ENCODE results near the gene SBNO2. TPM values are rescaled to one million over a fixed set of nuclear protein-coding genes. Genes with fewer than 3 reads are reported as not detected.

Gene SBNO2
- total RNA-seq, 1 donor from 2014 or later = 46.4 TPM

- no peaks in the 10 kb centered on the region for H3K9me3 Mint-ChIP-seq (ENCODE audit: unreplicated experiment)
- peaks cover 11% of the 10 kb centered on the region for H3K36me3 Mint-ChIP-seq (ENCODE audit: low read depth, unreplicated experiment)
- peaks cover 19% of the 10 kb centered on the region for H3K27me3 Mint-ChIP-seq (ENCODE audit: unreplicated experiment)
- peak overlapping the region; percentile 95 for H3K4me3 Mint-ChIP-seq (ENCODE audit: unreplicated experiment)
- no peak for TF ChIP-seq CTCF (IDR thresholded peaks at IDR 0.05; ENCODE audit: unreplicated experiment)
- peaks cover 15% of the 10 kb centered on the region for H3K4me1 Mint-ChIP-seq (ENCODE audit: unreplicated experiment)
- peak overlapping the region; percentile 90 for H3K27ac Mint-ChIP-seq (ENCODE audit: unreplicated experiment)
- DNase-seq (ENCODE audit: low spot score) = peak; percentile 42
Observed at GRCh38 chr19:1173159-1173844, 766 bp downstream of the SBNO2 start.

GRCh38 chr19:1172353-1173158 is 1.5 kb downstream of the SBNO2 start:
- Mint-ChIP-seq H3K27ac (ENCODE audit: unreplicated experiment) (peak overlapping the region; percentile 78), H3K27me3 (ENCODE audit: unreplicated experiment) (peaks cover 19% of the 10 kb centered on the region), H3K36me3 (ENCODE audit: low read depth, unreplicated experiment) (peaks cover 11% of the 10 kb centered on the region)

GRCh38 chr19:1171755-1172352 is 2.2 kb downstream of the SBNO2 start:
- Mint-ChIP-seq H3K9me3 (ENCODE audit: unreplicated experiment) (no peaks in the 10 kb centered on the region), H3K36me3 (ENCODE audit: low read depth, unreplicated experiment) (peaks cover 11% of the 10 kb centered on the region), H3K27ac (ENCODE audit: unreplicated experiment) (peak overlapping the region; percentile 78), H3K4me1 (ENCODE audit: unreplicated experiment) (peaks cover 15% of the 10 kb centered on the region), H3K4me3 (ENCODE audit: unreplicated experiment) (peak overlapping the region; percentile 80), H3K27me3 (ENCODE audit: unreplicated experiment) (peaks cover 19% of the 10 kb centered on the region)
- DNase-seq (ENCODE audit: low spot score) = no peak
- no peak for TF ChIP-seq CTCF (IDR thresholded peaks at IDR 0.05; ENCODE audit: unreplicated experiment)

More at GRCh38 chr19:1172353-1173158, 1.5 kb downstream of the SBNO2 start:
- TF ChIP-seq CTCF (IDR thresholded peaks at IDR 0.05; ENCODE audit: unreplicated experiment) = no peak
- peak; percentile 41 for DNase-seq (ENCODE audit: low spot score)
- Mint-ChIP-seq H3K4me1 (ENCODE audit: unreplicated experiment) (peaks cover 15% of the 10 kb centered on the region), H3K9me3 (ENCODE audit: unreplicated experiment) (no peaks in the 10 kb centered on the region), H3K4me3 (ENCODE audit: unreplicated experiment) (peak overlapping the region; percentile 95)

- no peaks in the 10 kb centered on the region for H3K9me3 Mint-ChIP-seq (ENCODE audit: unreplicated experiment)
- TF ChIP-seq CTCF (IDR thresholded peaks at IDR 0.05; ENCODE audit: unreplicated experiment) = no peak
- peak overlapping the region; percentile 74 for H3K4me3 Mint-ChIP-seq (ENCODE audit: unreplicated experiment)
- peaks cover 11% of the 10 kb centered on the region for H3K36me3 Mint-ChIP-seq (ENCODE audit: low read depth, unreplicated experiment)
- peaks cover 19% of the 10 kb centered on the region for H3K27me3 Mint-ChIP-seq (ENCODE audit: unreplicated experiment)
- H3K27ac Mint-ChIP-seq (ENCODE audit: unreplicated experiment) = peak overlapping the region; percentile 3
- peaks cover 15% of the 10 kb centered on the region for H3K4me1 Mint-ChIP-seq (ENCODE audit: unreplicated experiment)
- DNase-seq (ENCODE audit: low spot score) = no peak
Observed at GRCh38 chr19:1170938-1171754, 2.9 kb downstream of the SBNO2 start.

Data from endothelial cell (in vitro differentiated cells).